Measurements from ENCODE around the gene CEBPZOS. TPM values are rescaled to one million over a fixed set of nuclear protein-coding genes. Genes with fewer than 3 reads are reported as not detected.
A peak's percentile ranks its signal among the peaks of the same experiment; 100 is the strongest.
"Not testable (repeated sequence)": the region's sequence is repeated elsewhere in the genome, so short reads cannot be mapped to it uniquely, and the experiment has no call there.

The CEBPZOS gene
- total and polyA plus RNA-seq, 3 donors from 2014 or later: 26.9 to 41.3 (median 34.6) TPM

DNA sequence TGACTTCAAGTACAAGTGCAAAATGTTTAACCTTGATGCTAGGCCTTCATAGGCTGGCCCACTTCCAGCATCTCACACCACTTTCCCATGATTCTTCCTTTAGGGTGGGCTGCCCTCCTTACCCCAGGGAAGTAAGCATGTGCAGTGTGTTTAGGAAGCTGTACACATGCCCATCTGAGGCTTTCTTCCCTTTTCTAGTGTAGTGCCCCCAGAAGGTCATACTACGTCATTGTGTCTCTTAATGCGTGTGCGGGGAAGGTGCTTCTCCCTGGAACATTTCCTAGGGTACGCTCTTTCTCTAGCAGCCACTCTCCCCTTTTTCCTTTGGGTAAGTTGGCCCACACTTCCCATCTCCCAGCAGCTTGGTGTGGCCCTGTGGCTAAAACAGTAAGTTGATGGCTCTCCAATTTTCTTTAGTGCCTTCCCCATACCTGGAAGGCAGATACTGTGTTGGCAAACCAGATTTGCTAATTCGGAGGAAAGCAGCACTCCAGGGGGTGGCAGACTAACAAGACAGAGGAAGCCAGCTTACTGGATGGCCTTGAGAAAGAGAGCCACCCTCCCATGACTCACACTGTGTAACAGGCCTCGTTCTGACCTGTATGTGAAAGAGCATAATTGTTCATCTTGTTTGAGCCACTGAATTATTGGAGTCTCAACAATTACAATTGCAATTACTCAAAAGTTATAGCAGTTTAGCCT, 6.7 kb upstream of the CEBPZOS start:
- H3K9me3 ChIP-seq: no peaks in the 10 kb centered on the region
- H3K36me3 ChIP-seq (ENCODE audit: low read depth, missing control alignments): no peaks in the 10 kb centered on the region
- no peak for TF ChIP-seq CTCF (IDR thresholded peaks at IDR 0.05)
- no peak for TF ChIP-seq POLR2A (IDR thresholded peaks at IDR 0.05)
- H3K4me3 ChIP-seq: no peak overlapping the region
- H3K27ac ChIP-seq: peak overlapping the region; percentile 50 to 75
- WGBS, 2 donors: 69% methylated on average over 6 of the region's 6 CpGs
- peak; percentile 78 for DNase-seq
- no peaks in the 10 kb centered on the region for H3K4me1 ChIP-seq
- intact Hi-C loops (cut with DNase I; ENCODE audit: low total_unique reads): no loop called here
- no peaks in the 10 kb centered on the region for H3K27me3 ChIP-seq

DNA sequence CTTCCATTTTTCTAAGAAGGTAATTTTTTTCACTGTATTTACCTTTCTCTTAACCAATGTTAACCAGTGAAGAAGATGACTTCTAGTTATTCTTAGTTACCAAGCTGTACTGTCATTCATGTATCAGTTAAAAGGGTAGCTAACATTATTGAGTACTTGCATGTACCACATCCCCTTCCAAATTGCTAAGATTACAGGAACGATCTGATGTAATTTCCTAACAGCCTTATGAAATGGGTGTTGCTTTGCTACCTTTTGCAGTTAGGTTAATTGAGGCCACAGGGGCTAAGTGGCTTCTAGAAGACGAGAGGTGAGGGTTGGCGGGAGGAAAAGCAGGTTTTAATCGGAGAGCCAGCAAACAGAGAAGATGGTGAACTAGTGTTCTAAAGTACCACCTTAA, 6.0 kb upstream of the CEBPZOS start:
- Histone ChIP-seq H3K27ac (peak overlapping the region in 1 of 2 donors; percentile 75), H3K4me1 (no peaks in the 10 kb centered on the region), H3K27me3 (no peaks in the 10 kb centered on the region), H3K4me3 (no peak overlapping the region), H3K36me3 (ENCODE audit: low read depth, missing control alignments) (no peaks in the 10 kb centered on the region), H3K9me3 (no peaks in the 10 kb centered on the region)
- TF ChIP-seq CTCF (IDR thresholded peaks at IDR 0.05) (no peak), POLR2A (IDR thresholded peaks at IDR 0.05) (no peak)
- intact Hi-C loops (cut with DNase I; ENCODE audit: low total_unique reads): no loop called here
- 81 to 94% methylated on average over 4 of the region's 4 CpGs for WGBS, 2 donors
- DNase-seq: no peak

DNA sequence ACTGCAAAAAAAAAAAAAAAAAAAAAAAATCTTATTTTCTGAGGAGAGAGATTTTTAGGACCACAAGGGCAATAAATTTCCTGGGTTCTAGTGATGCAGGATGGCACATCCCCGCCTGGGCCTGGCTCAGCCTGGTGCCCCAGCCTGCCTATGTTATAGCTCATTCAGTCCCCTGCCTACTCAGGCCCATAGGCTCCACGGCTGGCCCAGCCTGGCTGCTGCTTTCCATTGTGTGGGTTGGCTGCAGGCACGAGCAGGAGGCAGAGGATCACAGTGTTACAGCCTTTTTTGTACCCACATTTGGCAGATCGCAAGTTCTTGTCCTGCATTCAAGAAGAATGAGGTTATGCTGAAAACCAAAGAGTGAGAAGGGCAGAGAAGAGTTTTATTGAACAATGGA, 5.0 kb upstream of the CEBPZOS start:
- Histone ChIP-seq H3K9me3 (no peaks in the 10 kb centered on the region), H3K27ac (no peak overlapping the region), H3K4me3 (no peak overlapping the region), H3K4me1 (no peaks in the 10 kb centered on the region), H3K27me3 (no peaks in the 10 kb centered on the region), H3K36me3 (ENCODE audit: low read depth, missing control alignments) (no peaks in the 10 kb centered on the region)
- no peak for DNase-seq
- 64 to 80% methylated on average over 4 of the region's 4 CpGs for WGBS, 2 donors
- no peak for TF ChIP-seq CTCF (IDR thresholded peaks at IDR 0.05)
- TF ChIP-seq POLR2A (IDR thresholded peaks at IDR 0.05): no peak
- intact Hi-C loops (cut with DNase I; ENCODE audit: low total_unique reads): no loop called here

GRCh38 chr2:37191747-37192146, 4.5 kb upstream of the CEBPZOS start:
- Histone ChIP-seq H3K27ac (no peak overlapping the region), H3K4me3 (no peak overlapping the region), H3K36me3 (ENCODE audit: low read depth, missing control alignments) (no peaks in the 10 kb centered on the region), H3K27me3 (no peaks in the 10 kb centered on the region), H3K4me1 (no peaks in the 10 kb centered on the region), H3K9me3 (no peaks in the 10 kb centered on the region)
- TF ChIP-seq CTCF (IDR thresholded peaks at IDR 0.05): no peak
- TF ChIP-seq POLR2A (IDR thresholded peaks at IDR 0.05): no peak
- intact Hi-C loops (cut with DNase I; ENCODE audit: low total_unique reads): no loop called here
- no peak for DNase-seq
- WGBS, 2 donors: 73 to 82% methylated on average over 6 of the region's 6 CpGs

DNA sequence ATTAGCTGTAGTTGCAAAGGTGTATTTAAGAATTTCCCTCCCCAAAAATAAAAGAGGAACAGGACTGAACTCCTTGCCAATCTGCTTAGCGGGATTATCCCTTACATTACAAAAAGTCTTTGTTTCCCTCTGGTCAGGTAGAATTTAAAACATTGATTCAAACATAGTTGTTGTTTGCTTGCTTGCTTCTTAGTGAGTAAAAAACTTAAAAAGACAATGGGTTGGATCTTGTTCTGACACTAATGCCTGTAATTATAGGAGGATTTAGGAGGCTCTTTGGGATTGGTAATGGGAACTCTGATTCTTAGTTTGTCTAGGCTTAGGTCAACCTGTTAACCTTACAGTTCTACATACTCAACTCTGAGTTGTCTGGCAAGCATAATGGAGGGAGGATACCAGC, 3.7 kb upstream of the CEBPZOS start:
- Histone ChIP-seq H3K9me3 (no peaks in the 10 kb centered on the region), H3K4me3 (no peak overlapping the region), H3K4me1 (peaks cover 7% of the 10 kb centered on the region), H3K27ac (no peak overlapping the region), H3K27me3 (no peaks in the 10 kb centered on the region), H3K36me3 (ENCODE audit: low read depth, missing control alignments) (no peaks in the 10 kb centered on the region)
- WGBS, 2 donors: 82 to 95% methylated on average over 1 of the region's 1 CpG
- TF ChIP-seq CTCF (IDR thresholded peaks at IDR 0.05): no peak
- TF ChIP-seq POLR2A (IDR thresholded peaks at IDR 0.05): no peak
- intact Hi-C loops (cut with DNase I; ENCODE audit: low total_unique reads): no loop called here
- no peak for DNase-seq

DNA sequence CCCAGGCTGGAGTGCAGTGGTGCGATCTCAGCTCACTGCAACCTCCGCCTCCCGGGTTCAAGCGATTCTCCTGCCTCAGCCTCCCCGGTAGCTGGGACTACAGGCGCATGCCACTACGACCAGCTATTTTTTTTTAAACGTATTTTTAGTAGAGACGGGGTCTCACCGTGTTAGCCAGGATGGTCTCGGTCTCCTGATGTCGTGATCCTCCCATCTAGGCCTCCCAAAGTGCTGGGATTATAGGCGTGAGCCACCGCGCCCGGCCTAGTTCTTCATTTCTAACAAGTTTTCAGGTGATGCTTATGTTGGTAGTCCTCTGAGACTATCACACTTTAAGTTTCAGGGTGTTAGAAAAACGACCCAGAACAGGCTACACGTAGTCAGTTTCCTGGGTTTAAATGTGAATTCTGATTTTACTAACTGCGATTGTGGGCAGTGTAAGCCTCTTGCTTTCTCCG, 405 bp upstream of the CEBPZOS start:
- intact Hi-C loops (cut with DNase I; ENCODE audit: low total_unique reads); H3K27me3 ChIP-seq; H3K4me1 ChIP-seq; H3K9me3 ChIP-seq; DNase-seq; H3K36me3 ChIP-seq (ENCODE audit: low read depth, missing control alignments): not testable (repeated sequence)
- H3K4me3 ChIP-seq: peak overlapping the region; percentile 89 to 96
- peak overlapping the region; percentile 89 for H3K27ac ChIP-seq
- 64 to 74% methylated on average over 20 of the region's 20 CpGs for WGBS, 2 donors

Data from testis (tissue), 3 donors.